Measurements from ENCODE around the gene NOD1.
"Not testable (repeated sequence)": the region's sequence is repeated elsewhere in the genome, so short reads cannot be mapped to it uniquely, and the experiment has no call there.

NOD1 gene, protein sequence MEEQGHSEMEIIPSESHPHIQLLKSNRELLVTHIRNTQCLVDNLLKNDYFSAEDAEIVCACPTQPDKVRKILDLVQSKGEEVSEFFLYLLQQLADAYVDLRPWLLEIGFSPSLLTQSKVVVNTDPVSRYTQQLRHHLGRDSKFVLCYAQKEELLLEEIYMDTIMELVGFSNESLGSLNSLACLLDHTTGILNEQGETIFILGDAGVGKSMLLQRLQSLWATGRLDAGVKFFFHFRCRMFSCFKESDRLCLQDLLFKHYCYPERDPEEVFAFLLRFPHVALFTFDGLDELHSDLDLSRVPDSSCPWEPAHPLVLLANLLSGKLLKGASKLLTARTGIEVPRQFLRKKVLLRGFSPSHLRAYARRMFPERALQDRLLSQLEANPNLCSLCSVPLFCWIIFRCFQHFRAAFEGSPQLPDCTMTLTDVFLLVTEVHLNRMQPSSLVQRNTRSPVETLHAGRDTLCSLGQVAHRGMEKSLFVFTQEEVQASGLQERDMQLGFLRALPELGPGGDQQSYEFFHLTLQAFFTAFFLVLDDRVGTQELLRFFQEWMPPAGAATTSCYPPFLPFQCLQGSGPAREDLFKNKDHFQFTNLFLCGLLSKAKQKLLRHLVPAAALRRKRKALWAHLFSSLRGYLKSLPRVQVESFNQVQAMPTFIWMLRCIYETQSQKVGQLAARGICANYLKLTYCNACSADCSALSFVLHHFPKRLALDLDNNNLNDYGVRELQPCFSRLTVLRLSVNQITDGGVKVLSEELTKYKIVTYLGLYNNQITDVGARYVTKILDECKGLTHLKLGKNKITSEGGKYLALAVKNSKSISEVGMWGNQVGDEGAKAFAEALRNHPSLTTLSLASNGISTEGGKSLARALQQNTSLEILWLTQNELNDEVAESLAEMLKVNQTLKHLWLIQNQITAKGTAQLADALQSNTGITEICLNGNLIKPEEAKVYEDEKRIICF

DNA sequence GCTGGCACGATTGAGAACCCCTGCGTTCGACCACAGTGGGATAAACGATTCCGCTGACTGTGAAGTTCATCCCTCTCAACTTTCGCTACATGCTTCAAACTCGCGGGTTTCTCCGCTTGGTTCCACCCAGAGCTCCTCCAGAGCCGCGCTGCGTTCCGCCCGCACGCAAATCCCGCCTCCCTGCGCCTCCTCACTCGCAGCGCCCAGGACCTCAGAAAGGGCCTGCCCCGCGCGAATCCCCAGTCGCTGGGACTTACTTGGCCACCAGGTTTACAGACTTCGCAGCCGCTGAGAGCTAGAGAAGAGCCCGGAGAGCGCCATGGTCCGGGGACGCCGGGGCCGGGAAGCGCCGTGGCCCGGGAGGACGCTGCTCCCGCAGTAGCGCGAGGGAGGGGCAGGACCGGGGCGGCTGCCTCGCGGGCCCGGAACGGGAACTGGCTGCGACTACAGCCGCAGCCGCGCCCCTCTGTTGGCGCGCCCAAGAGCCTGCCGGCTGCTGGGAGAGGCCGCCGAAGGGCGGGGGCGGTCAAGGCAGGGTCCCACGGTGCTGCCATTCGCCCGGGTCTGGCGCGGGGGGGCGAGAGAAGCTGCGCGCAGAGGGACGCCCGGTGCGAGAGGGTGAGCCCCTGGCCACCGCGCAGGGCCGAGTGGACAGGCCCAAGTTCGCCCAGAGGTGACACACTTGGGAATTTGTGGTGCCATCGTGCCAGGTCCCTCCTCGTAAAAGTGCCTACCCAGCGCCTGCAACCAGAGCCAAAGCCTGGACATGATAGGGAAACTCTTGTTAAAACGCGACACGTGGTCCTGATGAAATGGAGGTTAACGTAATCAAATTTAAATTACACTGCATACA is at the start of gene NOD1:
NOD1 (minus strand) TSS at position 436 of the 853 bp plus-strand sequence. CDS start 21,863 bp downstream, outside the sequence.
- DNase-seq (ENCODE audit: low read depth in 2 of 2): peak; percentile 22 to 61

DNA sequence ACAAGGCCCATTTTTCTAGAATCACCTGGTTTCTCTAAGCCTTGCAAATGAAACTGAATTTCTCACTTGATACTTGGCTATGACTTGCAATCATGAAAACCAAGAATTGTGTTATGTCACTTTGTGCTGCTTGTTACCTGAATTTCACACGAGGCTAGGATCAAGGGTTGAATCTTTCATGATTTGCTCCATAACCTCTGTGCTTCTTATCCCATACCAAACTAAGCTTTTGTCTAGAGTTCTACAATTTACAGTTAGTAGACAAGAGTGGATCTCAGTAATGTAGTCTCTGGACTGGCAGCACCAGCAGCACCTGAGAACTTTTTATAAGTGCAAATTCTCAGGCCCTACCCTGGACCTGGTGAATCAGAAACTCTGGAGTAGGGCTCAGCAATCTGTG is 48.7 kb upstream of the NOD1 start:
- DNase-seq (ENCODE audit: low read depth in 2 of 2): not testable (repeated sequence)

DNA sequence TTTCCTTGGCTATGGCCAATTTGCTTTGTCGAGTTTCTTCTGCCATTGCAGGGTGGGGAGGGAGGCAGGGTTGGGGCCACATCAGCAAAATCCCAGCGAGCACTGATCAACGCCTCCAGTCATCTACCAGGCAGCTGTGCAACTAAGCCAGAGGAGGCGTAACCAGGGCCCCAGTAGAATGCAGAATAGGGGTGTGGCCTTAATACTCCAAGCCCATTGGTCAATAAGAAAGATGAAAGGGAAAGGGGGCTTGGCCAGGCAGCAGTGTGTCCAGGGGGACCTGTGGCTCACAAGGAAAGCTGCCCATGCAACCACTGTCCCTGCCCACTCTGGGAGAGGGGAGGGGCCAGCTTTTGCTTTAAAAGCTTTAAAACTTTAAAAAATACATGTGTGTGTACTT is 47.6 kb upstream of the NOD1 start:
- DNase-seq (ENCODE audit: low read depth in 2 of 2): no peak

DNA sequence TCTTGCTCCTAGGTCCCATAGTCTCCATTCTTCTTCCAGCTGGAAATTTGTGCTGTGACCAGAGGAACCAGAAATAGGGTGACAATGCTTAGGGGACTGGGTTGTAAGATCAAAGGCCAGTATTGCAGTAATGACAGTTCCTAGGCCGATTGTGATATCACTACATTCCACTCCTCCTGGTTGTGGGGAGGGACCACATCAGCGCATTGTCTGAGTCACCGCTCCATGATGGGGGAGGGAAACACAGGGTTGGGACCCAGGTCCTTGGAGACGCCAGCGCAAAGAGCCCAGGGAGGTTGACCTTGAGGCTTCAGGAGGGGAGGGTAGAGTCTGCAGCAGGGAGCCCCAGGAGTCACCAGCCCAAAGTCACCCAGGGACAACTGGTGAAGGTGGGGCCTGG is 46.8 kb upstream of the NOD1 start:
- no peak for DNase-seq (ENCODE audit: low read depth in 2 of 2)

DNA sequence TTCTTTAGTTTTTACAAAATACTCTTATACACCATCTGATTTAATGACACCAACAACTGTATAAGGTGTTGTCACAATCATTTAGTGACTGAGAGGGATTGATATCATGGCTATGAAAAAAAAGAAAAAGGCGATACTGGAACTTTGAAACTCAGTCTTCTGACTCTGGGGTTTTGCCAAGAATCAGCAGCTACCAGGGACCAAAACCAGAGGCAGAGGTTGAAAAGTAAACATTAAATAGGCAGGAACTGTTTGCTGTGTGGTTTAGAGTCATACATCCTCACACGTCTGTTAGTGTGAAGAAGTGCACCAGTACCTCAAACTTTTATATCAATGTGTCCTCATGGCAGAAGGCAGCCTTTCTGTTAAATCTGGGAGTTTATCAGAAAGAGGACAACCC is 46.0 kb upstream of the NOD1 start:
- no peak for DNase-seq (ENCODE audit: low read depth in 2 of 2)

DNA sequence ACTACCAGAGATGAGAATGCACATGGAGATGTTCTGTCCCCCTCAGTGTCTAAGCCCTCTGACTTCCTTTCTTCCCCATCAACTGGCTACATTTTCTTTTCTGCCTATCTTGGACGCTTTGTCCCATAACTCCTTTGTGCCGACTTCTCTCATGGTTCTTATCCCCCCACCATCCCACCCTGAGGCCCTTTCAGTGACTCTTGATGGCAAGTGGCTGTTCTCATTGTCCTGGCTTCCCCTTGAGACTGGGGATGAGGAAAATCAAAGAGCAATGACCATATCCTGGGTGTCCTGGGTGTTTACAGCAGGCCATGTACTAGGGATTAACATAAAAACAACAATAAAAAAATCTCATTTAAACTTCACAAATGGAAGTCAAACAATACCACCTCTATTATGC is 44.9 kb upstream of the NOD1 start:
- no peak for DNase-seq (ENCODE audit: low read depth in 2 of 2)

DNA sequence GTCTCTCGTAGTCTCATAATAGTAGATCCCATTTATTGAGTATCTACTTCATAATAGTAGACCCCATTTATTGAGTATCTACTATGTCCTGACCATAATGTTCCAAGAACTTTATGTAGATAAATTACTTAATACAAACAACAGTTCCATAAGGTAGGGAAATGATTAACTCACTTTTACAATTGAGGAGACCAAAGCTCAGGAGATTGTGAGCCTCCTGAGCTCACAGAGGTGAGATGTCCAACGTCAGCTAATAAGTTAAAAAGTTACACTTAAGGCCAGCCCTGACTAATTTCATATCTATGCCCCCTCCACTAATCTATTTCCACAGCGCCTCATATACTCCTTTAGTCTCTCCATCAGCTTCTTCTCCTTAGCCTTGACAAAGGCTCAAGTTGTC is 43.6 kb upstream of the NOD1 start:
- DNase-seq (ENCODE audit: low read depth in 2 of 2): no peak

DNA sequence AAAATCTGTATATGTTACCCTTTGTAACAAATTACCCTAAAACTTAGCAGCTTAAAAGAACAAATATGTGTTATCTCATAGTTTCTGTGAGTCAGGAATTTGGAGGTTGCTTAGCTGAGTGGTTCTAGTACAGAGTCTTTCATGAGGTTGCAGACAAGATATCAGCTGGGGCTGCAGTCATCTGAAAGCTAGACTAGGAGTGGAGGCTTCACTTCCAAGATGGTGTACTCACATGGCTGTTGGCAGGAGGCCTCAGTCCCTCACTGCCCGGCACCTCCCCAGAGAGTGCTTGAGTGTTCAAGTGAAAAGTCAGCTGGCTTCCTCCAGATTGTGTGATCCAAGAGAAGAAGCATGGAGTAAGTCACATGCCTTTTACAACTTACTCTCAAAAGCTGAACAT is 42.9 kb upstream of the NOD1 start:
- DNase-seq (ENCODE audit: low read depth in 2 of 2): no peak

DNA sequence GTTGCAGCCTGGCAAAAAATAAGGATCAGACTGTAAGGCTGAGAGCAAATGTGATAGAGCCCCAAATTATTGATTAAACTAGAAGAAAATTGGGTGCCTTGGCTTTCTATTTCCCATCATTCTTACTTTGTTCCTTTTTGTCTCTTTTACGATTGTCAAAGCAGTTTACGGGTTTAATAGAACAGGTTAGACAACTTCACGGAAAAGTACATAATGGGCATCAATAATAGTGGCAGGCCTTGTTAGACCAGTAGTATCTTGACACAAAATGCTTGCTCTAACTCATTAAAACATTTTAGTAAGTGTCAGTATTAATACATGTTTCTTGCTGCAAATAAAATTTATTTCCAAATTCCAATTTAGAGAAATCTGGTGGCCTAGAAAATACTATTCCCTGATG is 40.5 kb upstream of the NOD1 start:
- DNase-seq (ENCODE audit: low read depth in 2 of 2): no peak

DNA sequence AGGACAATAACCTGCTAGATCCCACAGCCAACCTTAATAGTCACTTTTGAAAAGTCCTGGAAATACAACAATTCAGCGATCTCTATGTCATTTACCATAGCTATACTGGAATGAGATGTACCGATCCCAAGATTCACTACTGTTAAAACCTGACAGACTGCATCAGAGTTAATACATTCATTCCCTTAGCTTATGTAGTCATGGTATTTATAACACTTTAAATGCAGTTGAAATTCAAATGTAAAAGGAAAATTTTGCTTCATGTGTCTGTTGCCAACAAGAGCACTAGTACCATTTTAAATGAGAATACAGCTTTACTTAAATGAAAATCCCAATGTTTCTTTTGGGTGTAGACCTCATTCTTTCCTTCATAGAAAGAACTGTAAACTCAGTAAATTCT is 37.2 kb upstream of the NOD1 start:
- DNase-seq (ENCODE audit: low read depth in 2 of 2): no peak

DNA sequence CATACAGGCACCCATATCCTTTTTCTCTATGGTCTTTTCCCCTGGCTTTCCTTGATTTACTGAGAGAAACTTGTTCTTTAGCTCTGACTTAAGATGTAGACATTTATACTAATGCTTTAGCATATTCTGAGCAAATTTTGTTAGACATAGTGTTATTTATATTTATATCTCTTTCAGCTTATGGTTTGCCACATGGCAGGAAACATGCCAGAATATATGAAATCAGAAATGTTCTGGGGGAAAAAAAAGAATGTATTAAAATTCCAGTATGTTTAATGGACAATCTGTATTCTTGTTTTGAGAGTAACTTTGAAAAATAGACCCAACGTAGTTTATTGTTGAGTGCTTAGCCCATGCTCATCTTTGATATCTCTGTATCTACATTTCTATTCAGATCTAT is 36.2 kb upstream of the NOD1 start:
- no peak for DNase-seq (ENCODE audit: low read depth in 2 of 2)

DNA sequence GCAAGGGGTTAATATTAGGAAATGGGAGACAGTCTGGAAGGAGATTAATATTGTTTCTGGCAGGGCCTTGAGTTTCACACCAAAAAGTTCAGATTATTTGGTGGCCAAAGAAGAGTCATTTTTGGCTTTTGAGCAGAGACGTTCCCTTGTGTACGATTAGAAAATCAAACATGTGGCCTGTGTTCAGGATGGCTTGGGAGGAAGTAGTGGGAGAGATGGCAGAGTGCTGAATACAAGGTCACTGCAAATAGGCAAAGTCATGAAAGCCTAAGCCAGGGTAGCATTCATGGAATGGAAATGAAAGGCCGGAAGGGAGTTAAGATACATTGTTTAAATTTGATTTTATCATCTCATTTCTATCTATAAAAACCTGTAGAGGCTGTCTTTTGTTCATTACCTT is 35.6 kb upstream of the NOD1 start:
- no peak for DNase-seq (ENCODE audit: low read depth in 2 of 2)

DNA sequence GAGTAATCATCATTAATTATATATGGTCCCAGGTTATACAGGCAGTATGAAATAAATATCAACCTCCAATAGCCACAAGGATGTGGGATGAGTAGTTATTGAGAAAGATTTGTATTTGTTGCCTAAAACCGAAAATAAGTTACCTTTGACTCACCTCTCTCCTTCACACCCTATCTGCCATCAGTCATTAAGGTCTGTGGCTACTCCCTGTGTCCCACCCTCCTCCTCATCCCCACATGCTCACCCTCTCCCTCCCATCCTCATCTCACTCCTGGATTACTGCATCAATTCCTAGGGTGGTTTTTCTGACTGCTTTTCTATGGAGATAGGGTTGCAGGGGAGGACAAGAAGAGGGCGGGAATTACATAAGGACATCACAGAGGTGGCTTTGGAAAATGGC is 35.2 kb upstream of the NOD1 start:
- no peak for DNase-seq (ENCODE audit: low read depth in 2 of 2)

DNA sequence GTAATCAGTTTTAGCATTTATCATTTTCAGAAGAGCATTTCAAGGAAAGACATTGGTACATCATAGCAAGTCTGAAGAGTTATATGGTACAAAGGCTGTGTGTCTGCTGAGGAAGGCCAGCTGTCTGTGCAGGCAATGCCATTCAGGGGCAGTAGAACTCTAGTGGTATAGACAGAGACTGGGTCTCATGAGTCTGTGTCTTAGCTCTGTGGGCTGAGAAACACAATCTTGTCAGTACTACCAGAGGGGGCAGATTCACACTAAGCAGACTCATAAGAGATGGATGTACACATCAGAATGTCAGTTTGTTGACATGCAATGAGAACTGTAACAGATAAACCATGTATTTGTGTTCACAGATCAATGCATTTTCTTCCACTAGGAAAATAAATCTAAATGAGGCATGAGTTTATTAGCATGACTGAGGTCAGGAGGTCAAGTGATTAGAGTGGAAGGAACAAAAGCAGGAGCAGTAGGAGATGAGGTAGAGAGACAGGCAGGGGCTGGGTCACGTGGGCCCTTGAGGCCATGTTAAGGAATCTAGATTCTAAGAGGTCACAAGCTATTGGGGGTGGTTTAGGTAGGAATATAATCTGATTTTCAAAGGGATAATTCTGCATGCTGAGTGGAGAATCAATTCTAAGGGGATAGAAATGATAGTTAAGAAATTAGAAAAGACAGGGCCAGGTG is 33.5 kb upstream of the NOD1 start:
- DNase-seq (ENCODE audit: low read depth in 2 of 2): no peak

DNA sequence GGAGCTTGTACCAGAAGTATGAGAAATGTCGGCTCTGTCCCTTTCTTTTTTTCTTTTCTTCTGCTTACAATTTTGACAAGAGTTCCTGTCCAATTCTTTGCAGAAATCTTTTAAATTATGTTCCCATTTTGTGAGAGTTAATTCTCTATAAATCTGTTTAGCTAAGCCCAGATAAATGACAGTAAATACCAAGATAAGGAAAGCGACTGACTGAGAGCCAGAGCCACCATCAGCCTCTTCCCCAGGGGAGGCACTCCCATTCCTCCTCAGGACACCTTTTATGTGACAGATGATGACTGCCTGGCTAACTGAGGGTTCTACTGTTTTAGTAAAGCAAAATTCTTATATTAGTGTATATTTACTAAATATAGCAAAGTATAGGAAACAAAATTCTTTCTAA is 32.9 kb upstream of the NOD1 start:
- DNase-seq (ENCODE audit: low read depth in 2 of 2): no peak

DNA sequence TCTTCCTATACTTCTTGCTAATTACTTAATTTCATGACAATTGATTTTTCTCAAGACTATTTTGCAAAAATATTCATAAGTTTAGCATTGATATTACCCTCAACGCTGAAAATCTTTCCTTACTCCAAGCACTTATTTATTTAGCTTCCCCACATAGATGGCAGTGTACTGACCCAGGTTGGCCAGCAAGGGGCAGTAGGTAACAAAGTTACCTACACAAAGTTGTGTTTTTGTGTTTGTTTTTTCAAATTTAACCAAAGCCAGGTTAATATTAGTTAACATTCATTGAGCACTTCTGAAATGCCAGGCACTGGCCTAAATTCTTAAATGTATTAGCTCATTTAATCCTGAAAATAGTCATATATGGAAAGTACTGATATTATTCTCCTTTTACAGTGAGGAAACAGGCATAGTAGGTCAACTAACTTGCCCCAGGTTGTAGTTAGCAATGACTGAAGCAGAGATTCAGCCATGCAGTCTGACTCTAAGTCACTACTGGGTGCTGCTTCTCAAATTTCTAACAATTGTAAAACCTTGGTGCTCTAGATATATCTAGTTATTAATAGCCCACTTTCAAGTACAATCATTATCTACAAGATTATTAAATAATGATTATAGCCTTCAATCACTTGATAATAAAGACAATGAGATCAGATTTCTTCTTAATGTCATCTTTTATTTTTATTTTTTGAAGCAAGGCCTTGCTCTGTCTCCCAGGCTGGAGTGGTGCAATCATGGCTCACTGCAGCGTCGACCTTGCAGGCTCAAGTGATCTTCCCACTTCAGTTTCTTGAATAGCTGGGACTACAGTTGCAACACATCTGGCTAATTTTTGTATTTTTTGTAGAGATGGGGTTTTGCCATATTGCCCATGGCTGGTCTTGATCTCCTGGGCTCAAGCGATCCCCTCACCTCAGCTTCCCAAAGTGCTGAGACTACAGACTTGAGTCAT is 31.8 kb upstream of the NOD1 start:
- no peak for DNase-seq (ENCODE audit: low read depth in 2 of 2)

DNA sequence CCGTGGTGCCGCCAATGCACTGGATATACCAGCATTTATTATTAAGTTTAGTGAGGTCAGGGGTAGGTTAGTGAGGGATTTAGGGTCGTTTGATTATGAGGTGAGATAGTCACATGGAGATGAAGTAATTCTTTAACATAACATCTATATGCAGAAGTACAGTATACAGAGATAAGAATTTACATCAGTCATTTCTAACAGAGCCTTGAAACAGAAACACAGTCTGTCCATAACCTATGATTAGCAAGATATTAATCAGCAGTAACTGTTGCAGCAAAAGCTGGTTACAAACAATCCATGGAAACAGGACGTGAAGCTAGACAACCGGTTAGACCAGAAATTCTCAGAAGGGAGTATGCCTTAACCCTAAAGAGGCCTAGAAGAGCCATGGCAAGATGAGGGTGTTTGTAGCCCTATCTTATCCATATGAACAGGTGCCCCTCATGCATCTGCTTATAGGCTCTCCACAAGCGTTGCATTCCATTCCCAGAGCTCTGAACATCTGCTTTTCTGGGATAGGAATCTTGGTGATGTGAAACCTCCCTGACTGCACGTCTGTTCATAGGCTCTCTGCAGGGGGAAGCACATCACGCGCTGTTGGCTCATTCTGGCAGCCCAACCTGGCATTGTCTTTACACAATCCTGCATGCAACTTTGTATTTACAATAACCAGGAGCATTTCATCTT is 30.7 kb upstream of the NOD1 start:
- DNase-seq (ENCODE audit: low read depth in 2 of 2): not testable (repeated sequence)

DNA sequence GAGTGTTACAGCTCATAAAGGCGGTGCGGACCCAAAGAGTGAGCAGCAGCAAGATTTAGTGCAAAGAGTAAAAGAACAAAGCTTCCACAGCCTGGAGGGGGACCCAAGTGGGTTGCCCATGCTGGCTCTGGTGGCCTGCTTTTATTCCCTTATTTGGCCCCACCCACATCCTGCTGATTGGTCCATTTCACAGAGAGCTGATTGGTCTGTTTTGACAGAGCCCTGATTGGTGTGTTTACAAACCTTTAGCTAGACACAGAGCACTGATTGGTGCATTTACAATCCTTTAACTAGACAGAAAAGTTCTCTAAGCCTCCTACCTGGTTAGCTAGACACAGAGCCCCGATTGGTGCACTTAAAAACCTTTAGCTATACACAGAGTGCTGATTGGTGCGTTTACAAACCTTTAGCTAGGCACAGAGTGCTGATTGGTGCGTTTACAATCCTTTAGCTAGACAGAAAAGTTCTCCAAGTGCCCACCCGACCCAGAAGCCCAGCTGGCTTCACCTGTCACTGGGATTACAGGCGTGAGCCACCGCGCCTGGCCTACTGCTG is 28.8 kb upstream of the NOD1 start:
- DNase-seq (ENCODE audit: low read depth in 2 of 2): not testable (repeated sequence)

DNA sequence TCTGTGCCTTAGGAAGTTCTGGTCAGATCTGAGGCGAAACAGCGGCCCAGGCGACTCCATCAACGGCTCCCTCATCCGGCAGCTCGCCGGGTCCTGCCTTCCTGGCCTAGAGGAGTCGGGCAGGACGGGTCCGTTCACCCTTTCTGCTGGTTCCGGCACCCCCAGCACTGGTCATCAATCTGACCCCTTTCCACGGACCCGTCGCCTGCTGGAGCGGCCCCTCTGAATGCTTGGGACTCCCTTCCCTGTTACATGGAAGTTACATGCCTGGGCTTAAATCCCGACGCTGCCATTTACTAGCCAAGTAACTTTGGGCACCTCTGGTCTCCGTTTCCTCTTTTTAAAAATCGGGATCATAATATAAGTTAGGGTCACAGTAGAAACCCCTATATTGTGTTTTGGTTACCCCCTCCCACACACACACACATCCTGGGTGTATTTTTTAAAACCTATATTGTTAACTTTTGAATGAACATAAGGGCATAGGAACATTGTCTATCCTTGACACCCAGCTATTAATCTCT is 26.7 kb upstream of the NOD1 start:
- no peak for DNase-seq (ENCODE audit: low read depth in 2 of 2)

Data from stimulated activated CD8-positive, alpha-beta memory T cell treated with anti-CD3 and anti-CD28 coated beads, Interleukin-7, amount 100 ng/mL, for 4 hours (primary cell).